Measurements from ENCODE around the gene PLXNA4.

GRCh38 chr7:132246591-132246990 lies 329.7 kb downstream of the PLXNA4 start:
- no peak for TF ChIP-seq CTCF (IDR thresholded peaks at IDR 0.05)
- no peak for TF ChIP-seq EP300 (IDR thresholded peaks at IDR 0.05)
- no peak for TF ChIP-seq POLR2A (IDR thresholded peaks at IDR 0.05)
- no peak for TF ChIP-seq POLR2AphosphoS5 (IDR thresholded peaks at IDR 0.05)

Data from stomach (tissue), 4 donors.